H9 (cell line): ENCODE results near the gene KIF19. TPM values are rescaled to one million over a fixed set of nuclear protein-coding genes. Genes with fewer than 3 reads are reported as not detected.

Experiments used
- DNase-seq: peaks from one replicate; pipeline ENCODE4 v3.0.0-alpha.2; 2017
- H2AFZ ChIP-seq: one replicate; pipeline ENCODE4 v1.6.1; 2013; ENCODE audit warnings: mild to moderate bottlenecking, low read length, control low read depth, moderate library complexity
- H2AK5ac ChIP-seq: 2 replicates; pipeline ENCODE4 v1.6.1; 2013; ENCODE audit warnings: low read length, control low read depth, mixed read lengths; ENCODE audit not compliant: insufficient read length
- H2BK120ac ChIP-seq: one replicate; pipeline ENCODE4 v1.6.1; 2013; ENCODE audit warnings: low read depth, mild to moderate bottlenecking, low read length, control low read depth, inconsistent platforms; ENCODE audit not compliant: poor library complexity, severe bottlenecking
- H2BK12ac ChIP-seq: 2 replicates; pipeline ENCODE4 v1.6.1; 2013; ENCODE audit warnings: low read length, control low read depth, mixed read lengths, low read depth; ENCODE audit not compliant: insufficient read length
- H2BK15ac ChIP-seq: 2 replicates; pipeline ENCODE4 v1.6.1; 2013; ENCODE audit warnings: low read depth, low read length, control low read depth
- H2BK20ac ChIP-seq: one replicate; pipeline ENCODE4 v1.6.1; 2013; ENCODE audit warnings: low read depth, mild to moderate bottlenecking, low read length, control low read depth, inconsistent platforms; ENCODE audit not compliant: poor library complexity, severe bottlenecking
- H2BK5ac ChIP-seq: 2 replicates; pipeline ENCODE4 v1.6.1; 2013; ENCODE audit warnings: low read length, control low read depth, mixed read lengths; ENCODE audit not compliant: insufficient read length
- H3K14ac ChIP-seq: 2 replicates; pipeline ENCODE4 v1.6.1; 2013; ENCODE audit warnings: low read length, control low read depth; ENCODE audit not compliant: insufficient read depth
- H3K18ac ChIP-seq: 2 replicates; pipeline ENCODE4 v1.6.1; 2013; ENCODE audit warnings: low read depth, mild to moderate bottlenecking, mixed read lengths, low read length, control low read depth; ENCODE audit not compliant: insufficient read length
- H3K23ac ChIP-seq: 2 replicates; pipeline ENCODE4 v1.6.1; 2013; ENCODE audit warnings: low read length, control low read depth, mixed read lengths, low read depth; ENCODE audit not compliant: insufficient read length
- H3K23me2 ChIP-seq: 2 replicates; pipeline ENCODE4 v1.6.1; 2013; ENCODE audit warnings: low read depth, mild to moderate bottlenecking, mixed read lengths, low read length, control low read depth; ENCODE audit not compliant: insufficient read length, poor library complexity, severe bottlenecking
- H3K27ac ChIP-seq: 2 replicates; pipeline ENCODE4 v1.5.1; 2013; ENCODE audit warnings: low read length, control low read depth, mixed read lengths, low read depth; ENCODE audit not compliant: insufficient read length
- H3K27me3 ChIP-seq: 2 replicates; pipeline ENCODE4 v1.6.1; 2013; ENCODE audit warnings: low read length, control low read depth, inconsistent platforms; ENCODE audit not compliant: insufficient read depth
- H3K4ac ChIP-seq: 2 replicates; pipeline ENCODE4 v1.6.1; 2013; ENCODE audit warnings: low read depth, mild to moderate bottlenecking, control low read depth, inconsistent platforms, low read length, moderate library complexity
- H3K4me1 ChIP-seq: 2 replicates; pipeline ENCODE4 v1.6.1; 2013; ENCODE audit warnings: low read length, control low read depth, inconsistent platforms; ENCODE audit not compliant: insufficient read depth
- H3K4me2 ChIP-seq: 2 replicates; pipeline ENCODE4 v1.6.1; 2013; ENCODE audit warnings: low read length, control low read depth, mixed read lengths; ENCODE audit not compliant: insufficient read length, insufficient read depth
- H3K56ac ChIP-seq: 2 replicates; pipeline ENCODE4 v1.6.1; 2013; ENCODE audit warnings: low read depth, mild to moderate bottlenecking, mixed read lengths, low read length, control low read depth; ENCODE audit not compliant: insufficient read length
- H3K79me1 ChIP-seq: 2 replicates; pipeline ENCODE4 v1.6.1; 2013; ENCODE audit warnings: low read depth, mild to moderate bottlenecking, moderate library complexity, low read length, control low read depth, inconsistent platforms; ENCODE audit not compliant: insufficient read depth, poor library complexity, severe bottlenecking
- H3K79me2 ChIP-seq: 2 replicates; pipeline ENCODE4 v1.6.1; 2013; ENCODE audit warnings: low read length, control low read depth, inconsistent platforms; ENCODE audit not compliant: insufficient read depth
- H3K9ac ChIP-seq: 2 replicates; pipeline ENCODE4 v1.6.1; 2013; ENCODE audit warnings: low read length, control low read depth, mixed read lengths; ENCODE audit not compliant: insufficient read length; ENCODE audit errors: extremely low read depth
- H3K9me3 ChIP-seq: one replicate; pipeline ENCODE4 v1.6.1; 2013; ENCODE audit warnings: low read depth, low read length, inconsistent platforms; ENCODE audit not compliant: control insufficient read depth
- H3T11ph ChIP-seq: one replicate; pipeline ENCODE4 v1.6.1; 2013; ENCODE audit warnings: mild to moderate bottlenecking, low read length, control low read depth, inconsistent platforms
- H4K20me1 ChIP-seq: one replicate; pipeline ENCODE4 v1.6.1; 2013; ENCODE audit not compliant: control insufficient read depth, insufficient read length, insufficient read depth
- H4K5ac ChIP-seq: 2 replicates; pipeline ENCODE4 v1.6.1; 2013; ENCODE audit warnings: low read depth, mild to moderate bottlenecking, mixed read lengths, low read length, control low read depth; ENCODE audit not compliant: insufficient read length
- H4K8ac ChIP-seq: replicated peaks from 2 replicates; pipeline ENCODE4 v1.6.1; 2013; ENCODE audit warnings: low read length, control low read depth, mixed read lengths, low read depth; ENCODE audit not compliant: insufficient read length
- H4K91ac ChIP-seq: 2 replicates; pipeline ENCODE4 v1.6.1; 2013; ENCODE audit warnings: low read depth, mild to moderate bottlenecking, moderate library complexity, mixed read lengths, low read length, control low read depth; ENCODE audit not compliant: insufficient read length
- H3K27ac Mint-ChIP-seq, 3 experiments: 2 replicates in 2 of 3; 3 replicates in 1 of 3; pipeline ENCODE4 v1.8.0; 2020 to 2021; ENCODE audit warnings: mixed read lengths in 3 of 3, mild to moderate bottlenecking in 1 of 3, moderate library complexity in 1 of 3
- H3K27me3 Mint-ChIP-seq: 2 replicates; pipeline ENCODE4 v1.8.0; 2021; ENCODE audit warnings: low read depth, mild to moderate bottlenecking, moderate library complexity, mixed read lengths
- H3K36me3 Mint-ChIP-seq, 3 experiments: 2 replicates in 2 of 3; 3 replicates in 1 of 3; pipeline ENCODE4 v1.8.0; 2020 to 2021; ENCODE audit warnings: low read depth in 3 of 3, mixed read lengths in 3 of 3; ENCODE audit not compliant: insufficient read depth in 1 of 3
- H3K4me1 Mint-ChIP-seq, 2 experiments: 2 replicates each; pipeline ENCODE4 v1.8.0; 2020; ENCODE audit warnings: mixed read lengths in 2 of 2
- H3K4me3 Mint-ChIP-seq, 2 experiments: 2 replicates in 1 of 2; 3 replicates in 1 of 2; pipeline ENCODE4 v1.8.0; 2020 to 2021; ENCODE audit warnings: mild to moderate bottlenecking in 2 of 2, mixed read lengths in 2 of 2, moderate library complexity in 1 of 2
- H3K9me3 Mint-ChIP-seq, 2 experiments: 2 replicates in 1 of 2; 3 replicates in 1 of 2; pipeline ENCODE4 v1.8.0; 2020; ENCODE audit warnings: mild to moderate bottlenecking in 2 of 2, mixed read lengths in 2 of 2, moderate library complexity in 1 of 2
- WGBS: extraction: QIAGEN DNeasy Blood & Tissue Kit; methylation state at CpG from one replicate; pipeline ENCODE4 v1.1.7; 2013; ENCODE audit warnings: missing lambda C conversion rate, low lambda C conversion rate, mixed read lengths; ENCODE audit not compliant: insufficient read length; ENCODE audit errors: extremely low coverage; 5-methylcytosine and 5-hydroxymethylcytosine counted together
- total RNA-seq: library from RNA; stranded (reverse); gene quantifications from 2 replicates; pipeline ENCODE4 v1.2.1, GENCODE V29; 2021
- TF ChIP-seq, protein P1 (sequence below): fragments of 200-600 bp; sonication (generic); conservative IDR thresholded peaks from 3 replicates; pipeline ENCODE4 v1.8.0; 2021; ENCODE audit warnings: antibody characterized with exemption, mild to moderate bottlenecking

KIF19 gene
- total RNA-seq, 1 experiment from 2014 or later = 0.13 TPM

DNA sequence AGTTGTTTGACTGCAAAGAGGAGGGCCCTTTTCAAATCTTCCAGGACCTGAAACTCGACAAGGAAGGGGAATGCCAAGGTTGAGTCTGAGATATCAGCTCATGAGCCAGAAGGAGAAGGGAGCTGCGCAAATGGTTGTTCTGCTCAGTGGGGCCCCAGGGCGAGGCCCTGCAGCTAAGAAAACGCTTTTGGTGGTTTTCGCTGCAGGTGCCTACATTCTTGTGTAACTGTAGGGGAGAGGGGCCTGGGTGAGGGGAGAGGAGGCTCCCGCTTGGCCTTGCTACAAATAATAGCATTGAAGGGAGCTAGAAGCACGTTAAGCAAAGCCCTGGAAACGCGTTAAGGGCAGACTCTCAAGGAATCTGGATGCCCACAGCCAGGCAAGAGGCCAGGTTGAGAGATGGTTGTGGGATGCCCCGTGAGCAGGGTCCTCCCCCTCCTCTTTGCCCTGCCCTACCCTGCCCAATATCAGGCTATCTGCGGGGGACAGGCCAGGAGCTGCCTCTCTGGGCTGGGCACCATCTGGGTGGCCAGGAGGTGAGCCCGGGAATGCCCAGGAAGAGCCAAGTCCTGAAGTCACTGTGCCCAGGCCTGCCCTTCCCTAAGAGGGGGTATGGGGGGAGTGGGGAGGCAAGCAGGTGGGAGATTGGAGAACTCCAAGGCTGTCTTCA is 63.2 kb downstream of the KIF19 start:
- TF ChIP-seq, protein P1, sequence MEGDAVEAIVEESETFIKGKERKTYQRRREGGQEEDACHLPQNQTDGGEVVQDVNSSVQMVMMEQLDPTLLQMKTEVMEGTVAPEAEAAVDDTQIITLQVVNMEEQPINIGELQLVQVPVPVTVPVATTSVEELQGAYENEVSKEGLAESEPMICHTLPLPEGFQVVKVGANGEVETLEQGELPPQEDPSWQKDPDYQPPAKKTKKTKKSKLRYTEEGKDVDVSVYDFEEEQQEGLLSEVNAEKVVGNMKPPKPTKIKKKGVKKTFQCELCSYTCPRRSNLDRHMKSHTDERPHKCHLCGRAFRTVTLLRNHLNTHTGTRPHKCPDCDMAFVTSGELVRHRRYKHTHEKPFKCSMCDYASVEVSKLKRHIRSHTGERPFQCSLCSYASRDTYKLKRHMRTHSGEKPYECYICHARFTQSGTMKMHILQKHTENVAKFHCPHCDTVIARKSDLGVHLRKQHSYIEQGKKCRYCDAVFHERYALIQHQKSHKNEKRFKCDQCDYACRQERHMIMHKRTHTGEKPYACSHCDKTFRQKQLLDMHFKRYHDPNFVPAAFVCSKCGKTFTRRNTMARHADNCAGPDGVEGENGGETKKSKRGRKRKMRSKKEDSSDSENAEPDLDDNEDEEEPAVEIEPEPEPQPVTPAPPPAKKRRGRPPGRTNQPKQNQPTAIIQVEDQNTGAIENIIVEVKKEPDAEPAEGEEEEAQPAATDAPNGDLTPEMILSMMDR = no peak
- Mint-ChIP-seq H3K4me3 (no peak overlapping the region), H3K27ac (no peak overlapping the region; a peak in 1 of 7 replicates), H3K36me3 (no peaks in the 10 kb centered on the region; a peak in 2 of 7 replicates), H3K9me3 (peaks cover 0 to 7% of the 10 kb centered on the region in 2 experiments; a peak in 1 of 5 replicates), H3K4me1 (peaks cover 27 to 50% of the 10 kb centered on the region in 2 experiments), H3K27me3 (peaks cover 22% of the 10 kb centered on the region)
- Histone ChIP-seq H3K27me3 (no peaks in the 10 kb centered on the region), H2BK5ac (no peak overlapping the region), H3T11ph (no peak overlapping the region), H2AK5ac (no peak overlapping the region), H3K4me1 (no peaks in the 10 kb centered on the region), H3K18ac (no peak overlapping the region), H4K91ac (no peak overlapping the region), H3K23me2 (peaks cover 2% of the 10 kb centered on the region), H3K23ac (no peak overlapping the region), H2AFZ (no peak overlapping the region), H3K14ac (no peak overlapping the region), H2BK12ac (no peak overlapping the region), H2BK15ac (no peak overlapping the region), H2BK20ac (no peak overlapping the region), H4K20me1 (no peaks in the 10 kb centered on the region), H3K9ac (no peak overlapping the region), H3K79me2 (no peaks in the 10 kb centered on the region), H3K4me2 (no peak overlapping the region), H3K79me1 (no peaks in the 10 kb centered on the region), H4K8ac (no peak overlapping the region), H3K4ac (no peak overlapping the region), H2BK120ac (no peak overlapping the region), H3K27ac (no peak overlapping the region), H4K5ac (no peak overlapping the region), H3K9me3 (no peaks in the 10 kb centered on the region), H3K56ac (no peak overlapping the region)
- DNase-seq = no peak
- WGBS = no CpG with 5 or more reads among the region's 12 CpGs
